Activated CD4-positive, alpha-beta T cell treated with anti-CD3 and anti-CD28 coated beads, Interleukin-2, amount 10 ng/mL, durations not matched to agents 7 days and 5 days (primary cell): ENCODE measurements around the gene DESI1. TPM values are rescaled to one million over a fixed set of nuclear protein-coding genes. Genes with fewer than 3 reads are reported as not detected.
"Not testable (repeated sequence)": the region's sequence is repeated elsewhere in the genome, so short reads cannot be mapped to it uniquely, and the experiment has no call there.

Source experiments
- CTCF ChIA-PET: fragments of 350-600 bp; sonication (Branson Sonifier 250); formaldehyde crosslinking; loops from one replicate; lab custom pipeline; 2021; ENCODE audit warnings: antibody characterized with exemption; lab: Charles Lee
- POLR2A ChIA-PET: fragments of 350-600 bp; sonication (Branson Sonifier 250); formaldehyde crosslinking; loops from one replicate; lab custom pipeline; 2021; ENCODE audit warnings: antibody characterized with exemption; lab: Charles Lee
- DNase-seq: peaks from one replicate; pipeline ENCODE4 v3.0.0-alpha.2; 2020
- H3K27ac Mint-ChIP-seq: one replicate; pipeline ENCODE4 v1.8.0; 2021; ENCODE audit warnings: mild to moderate bottlenecking, moderate library complexity, mixed read lengths
- H3K27me3 Mint-ChIP-seq: one replicate; pipeline ENCODE4 v1.8.0; 2021; ENCODE audit warnings: mixed read lengths
- H3K36me3 Mint-ChIP-seq: one replicate; pipeline ENCODE4 v1.8.0; 2021; ENCODE audit warnings: low read depth, mixed read lengths
- H3K4me1 Mint-ChIP-seq: one replicate; pipeline ENCODE4 v1.8.0; 2021; ENCODE audit warnings: mixed read lengths
- H3K4me3 Mint-ChIP-seq: one replicate; pipeline ENCODE4 v1.8.0; 2021; ENCODE audit warnings: mild to moderate bottlenecking, moderate library complexity, mixed read lengths
- H3K9me3 Mint-ChIP-seq: one replicate; pipeline ENCODE4 v1.8.0; 2021; ENCODE audit warnings: mixed read lengths
- total RNA-seq, 2 experiments: library from RNA; stranded (reverse); gene quantifications; one replicate each; pipeline ENCODE4 v1.2.3, GENCODE V29; 2021

The DESI1 gene
- total RNA-seq, 2 experiments from 2014 or later, result 30.8 to 32.5 TPM

DNA sequence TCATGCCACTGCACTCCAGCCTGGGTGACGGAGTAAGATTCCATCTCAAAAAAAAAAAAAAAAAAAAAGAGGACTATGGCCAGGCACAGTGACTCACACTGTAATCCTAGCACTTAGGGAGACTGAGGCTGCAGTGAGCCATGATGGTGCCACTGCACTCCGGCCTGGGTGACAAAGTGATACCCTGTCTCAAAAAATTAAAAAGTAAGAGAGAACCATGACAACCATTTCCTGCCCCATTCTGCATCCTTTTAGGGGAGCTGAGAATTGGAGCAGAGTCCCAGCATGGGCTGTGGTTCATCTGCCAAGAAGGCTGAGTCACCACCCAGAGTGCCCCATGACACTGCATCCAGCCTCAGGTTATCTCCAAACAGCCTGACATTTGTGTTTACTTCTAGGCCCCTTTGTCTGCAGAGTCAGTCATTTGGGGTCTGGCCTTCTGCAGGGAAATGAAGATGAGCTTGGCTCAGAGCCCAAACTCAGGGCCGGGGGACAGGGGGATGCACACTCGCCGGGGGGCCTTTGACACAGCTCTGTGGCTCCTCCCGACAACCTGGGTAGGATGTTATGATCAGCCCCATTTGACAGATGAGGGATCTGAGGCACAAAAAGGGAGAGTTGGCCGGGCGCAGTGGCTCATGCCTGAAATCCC, 55.3 kb downstream of the DESI1 start:
- Mint-ChIP-seq H3K27me3 (peaks cover 17% of the 10 kb centered on the region), H3K9me3 (no peaks in the 10 kb centered on the region), H3K4me1 (peaks cover 6% of the 10 kb centered on the region), H3K4me3 (no peak overlapping the region), H3K27ac (no peak overlapping the region), H3K36me3 (no peaks in the 10 kb centered on the region)
- POLR2A ChIA-PET, result no interaction called here
- peak; percentile 27 for DNase-seq
- CTCF ChIA-PET, result interaction anchor here (1.0 to 1.2 kb wide), 2 partner anchors 15 to 361 kb away, joined by 3 read pairs; partner anchors contain the start of gene TNFRSF13C

GRCh38 chr22:41564563-41564962, 56.3 kb downstream of the DESI1 start:
- no peaks in the 10 kb centered on the region for H3K36me3 Mint-ChIP-seq
- peaks cover 6% of the 10 kb centered on the region for H3K4me1 Mint-ChIP-seq
- H3K4me3 Mint-ChIP-seq, result no peak overlapping the region
- CTCF ChIA-PET, result interaction anchor here (1.0 to 1.2 kb wide), 2 partner anchors 16 kb away, joined by 3 read pairs; no protein-coding TSS in a partner anchor
- no peak for DNase-seq
- no peaks in the 10 kb centered on the region for H3K9me3 Mint-ChIP-seq
- POLR2A ChIA-PET, result no interaction called here
- H3K27me3 Mint-ChIP-seq, result peaks cover 25% of the 10 kb centered on the region
- H3K27ac Mint-ChIP-seq, result no peak overlapping the region

DNA sequence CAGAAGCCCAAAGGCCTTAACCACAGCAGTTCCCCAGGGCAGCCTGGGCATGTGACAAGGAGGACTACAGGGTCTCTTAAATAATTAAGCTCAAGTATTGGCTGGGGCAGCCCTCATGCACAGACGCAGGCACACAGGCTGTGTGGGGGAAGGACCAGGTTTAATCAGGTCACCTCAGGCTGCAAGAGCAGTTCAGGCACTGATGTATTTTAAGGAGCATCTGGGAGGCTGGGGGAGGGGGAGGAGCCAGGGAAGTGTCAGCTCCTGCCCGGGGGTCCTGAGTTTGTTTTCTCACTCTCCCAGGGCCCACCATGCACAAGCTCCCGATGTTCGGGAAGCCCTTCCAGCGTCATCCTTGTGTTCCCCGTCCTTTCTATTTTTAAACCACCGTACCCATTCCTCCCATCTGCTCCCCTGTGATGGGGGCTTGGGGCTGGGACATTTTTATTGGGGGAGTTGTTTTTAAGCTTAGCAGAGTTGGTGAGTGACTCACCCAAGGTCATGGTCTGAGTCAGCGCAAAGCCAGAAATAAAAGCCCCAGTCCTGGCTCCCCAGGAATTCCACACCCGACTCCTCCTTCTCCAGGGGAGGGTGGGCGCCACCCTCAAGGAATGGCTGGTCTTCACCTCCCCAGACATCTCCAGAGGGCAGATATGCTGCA, 57.7 kb downstream of the DESI1 start:
- Mint-ChIP-seq H3K4me3 (no peak overlapping the region), H3K36me3 (no peaks in the 10 kb centered on the region), H3K9me3 (no peaks in the 10 kb centered on the region), H3K27me3 (peaks cover 26% of the 10 kb centered on the region), H3K27ac (no peak overlapping the region), H3K4me1 (peaks cover 6% of the 10 kb centered on the region)
- DNase-seq, result no peak
- CTCF ChIA-PET, result interaction anchor here (0.6 to 1.6 kb wide), 3 partner anchors 14 to 531 kb away, joined by 3 to 4 read pairs (median 4); partner anchors contain the start of gene PMM1
- POLR2A ChIA-PET, result no interaction called here

DNA sequence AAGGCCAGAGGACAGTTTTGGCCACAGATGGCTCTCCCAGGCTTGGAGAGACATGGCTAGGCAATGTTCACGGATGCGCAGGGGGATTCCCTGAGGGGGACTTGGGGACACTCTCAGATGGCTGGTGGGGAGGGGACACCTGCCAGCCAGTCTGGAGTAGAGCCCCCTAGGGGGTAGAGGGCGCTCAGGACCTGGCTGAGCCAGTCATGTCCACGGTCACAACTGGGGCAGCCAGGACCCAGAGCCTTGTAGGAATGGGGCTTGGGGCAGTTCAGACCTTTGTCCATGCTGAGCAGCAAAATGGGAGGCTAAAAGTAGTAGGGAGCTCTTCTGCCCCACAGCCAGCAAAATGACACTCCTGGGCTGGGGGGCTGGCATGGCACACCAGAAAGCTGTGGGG, 58.4 kb downstream of the DESI1 start:
- ChIA-PET POLR2A (no interaction called here), CTCF (interaction anchor here (0.8 to 1.6 kb wide), 3 partner anchors 14 to 27 kb away, joined by 3 to 4 read pairs (median 4); partner anchors contain the start of gene PMM1)
- Mint-ChIP-seq H3K4me3 (no peak overlapping the region), H3K9me3 (no peaks in the 10 kb centered on the region), H3K27ac (peak overlapping the region; percentile 54), H3K27me3 (peaks cover 26% of the 10 kb centered on the region), H3K4me1 (peaks cover 9% of the 10 kb centered on the region), H3K36me3 (no peaks in the 10 kb centered on the region)
- DNase-seq, result no peak

DNA sequence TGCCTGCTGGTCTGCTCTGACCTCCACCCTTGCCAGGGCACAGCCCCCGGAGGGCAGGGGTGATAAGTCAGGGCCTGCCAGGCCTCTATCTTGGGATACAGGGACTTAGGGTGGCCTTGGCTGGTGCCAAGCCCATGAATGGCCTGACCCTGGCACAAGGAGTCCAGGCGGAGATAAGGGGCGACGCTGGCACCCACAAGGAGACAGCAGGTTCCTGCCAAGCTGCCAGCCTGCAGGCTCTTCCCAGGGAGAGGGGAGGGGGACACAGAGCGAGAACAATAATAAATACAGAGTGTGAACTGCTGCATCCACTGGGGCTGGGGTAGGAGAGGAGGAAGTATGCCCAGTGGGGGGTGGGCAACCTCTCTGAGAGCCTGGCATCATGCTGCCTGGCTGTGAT, 59.1 kb downstream of the DESI1 start:
- H3K9me3 Mint-ChIP-seq, result no peaks in the 10 kb centered on the region
- H3K27ac Mint-ChIP-seq, result no peak overlapping the region
- CTCF ChIA-PET, result interaction anchor here (0.8 to 1.7 kb wide), 2 partner anchors 9 to 20 kb away, joined by 4 to 7 read pairs; no protein-coding TSS in a partner anchor
- no peak for DNase-seq
- POLR2A ChIA-PET, result no interaction called here
- no peak overlapping the region for H3K4me3 Mint-ChIP-seq
- peaks cover 11% of the 10 kb centered on the region for H3K4me1 Mint-ChIP-seq
- H3K36me3 Mint-ChIP-seq, result no peaks in the 10 kb centered on the region
- H3K27me3 Mint-ChIP-seq, result peaks cover 26% of the 10 kb centered on the region

DNA sequence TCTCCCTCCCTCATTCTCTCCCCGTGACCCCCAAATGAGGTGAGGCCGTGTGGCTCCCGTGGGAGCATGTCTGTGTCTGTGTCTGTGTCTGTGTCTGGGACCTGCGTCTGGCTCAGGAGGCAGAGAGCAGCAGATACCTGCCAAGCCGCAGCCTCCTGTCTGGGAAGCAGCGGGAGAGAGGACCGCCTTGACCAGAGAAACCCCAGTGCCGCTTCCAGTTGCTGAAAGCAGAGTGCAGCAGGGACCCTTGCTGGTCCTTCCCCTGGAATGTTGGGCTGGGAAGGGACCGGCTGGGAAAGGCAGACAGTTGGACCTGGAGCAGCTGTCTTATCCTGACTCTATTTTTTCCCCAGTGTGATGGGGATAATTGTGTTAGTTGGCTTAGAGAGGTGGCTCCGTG, 59.5 kb downstream of the DESI1 start:
- Mint-ChIP-seq H3K36me3 (no peaks in the 10 kb centered on the region), H3K4me3 (no peak overlapping the region), H3K4me1 (peaks cover 11% of the 10 kb centered on the region), H3K9me3 (no peaks in the 10 kb centered on the region), H3K27me3 (peaks cover 28% of the 10 kb centered on the region), H3K27ac (no peak overlapping the region)
- DNase-seq, result no peak
- CTCF ChIA-PET, result interaction anchor here (1.7 kb wide), 1 partner anchor 9 kb away, joined by 7 read pairs; no protein-coding TSS in a partner anchor
- POLR2A ChIA-PET, result no interaction called here

GRCh38 chr22:41560095-41560471, 60.8 kb downstream of the DESI1 start:
- H3K4me1 Mint-ChIP-seq, result peaks cover 6% of the 10 kb centered on the region
- H3K27ac Mint-ChIP-seq, result no peak overlapping the region
- no peaks in the 10 kb centered on the region for H3K9me3 Mint-ChIP-seq
- H3K36me3 Mint-ChIP-seq, result no peaks in the 10 kb centered on the region
- DNase-seq, result no peak
- H3K4me3 Mint-ChIP-seq, result no peak overlapping the region
- peaks cover 29% of the 10 kb centered on the region for H3K27me3 Mint-ChIP-seq
- CTCF ChIA-PET, result interaction anchor here (1.1 to 1.7 kb wide), 2 partner anchors 10 to 19 kb away, joined by 3 to 7 read pairs; no protein-coding TSS in a partner anchor
- POLR2A ChIA-PET, result no interaction called here

DNA sequence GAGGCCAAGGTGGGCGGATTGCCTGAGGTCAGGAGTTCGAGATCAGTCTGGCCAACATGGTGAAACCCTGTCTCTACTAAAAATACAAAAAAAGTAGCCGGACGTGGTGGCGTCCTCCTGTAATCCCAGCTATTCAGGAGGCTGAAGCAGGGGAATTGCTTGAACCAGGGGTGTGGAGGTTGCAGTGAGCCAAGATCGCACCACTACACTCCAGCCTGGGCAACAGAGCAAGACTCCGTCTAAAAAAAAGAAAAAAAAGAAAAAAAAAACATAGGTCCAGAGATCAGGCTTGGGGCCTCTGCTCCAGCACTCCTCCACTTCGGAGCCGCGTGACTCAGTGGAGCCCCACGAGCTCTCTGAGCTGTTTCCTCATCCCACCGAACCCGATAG, 62.6 kb downstream of the DESI1 start:
- H3K36me3 Mint-ChIP-seq, H3K4me3 Mint-ChIP-seq, DNase-seq, POLR2A ChIA-PET, H3K9me3 Mint-ChIP-seq, H3K27ac Mint-ChIP-seq, H3K4me1 Mint-ChIP-seq: not testable (repeated sequence)
- H3K27me3 Mint-ChIP-seq, result peaks cover 29% of the 10 kb centered on the region
- CTCF ChIA-PET, result interaction anchor here (0.6 to 1.2 kb wide), 3 partner anchors 63 to 331 kb away, joined by 3 to 5 read pairs (median 3); partner anchors contain the start of genes DESI1 and XRCC6

GRCh38 chr22:41557401-41558240, 63.2 kb downstream of the DESI1 start:
- Mint-ChIP-seq H3K27me3 (peaks cover 25% of the 10 kb centered on the region), H3K36me3 (no peaks in the 10 kb centered on the region)
- DNase-seq, result no peak

GRCh38 chr22:41556561-41556960, 64.3 kb downstream of the DESI1 start:
- ChIA-PET CTCF (interaction anchor here (0.7 to 1.8 kb wide), 4 partner anchors 9 to 39 kb away, joined by 3 to 5 read pairs (median 4); partner anchors contain the start of gene POLR3H), POLR2A (no interaction called here)
- no peak overlapping the region for H3K4me3 Mint-ChIP-seq
- no peaks in the 10 kb centered on the region for H3K36me3 Mint-ChIP-seq
- peaks cover 4% of the 10 kb centered on the region for H3K4me1 Mint-ChIP-seq
- no peaks in the 10 kb centered on the region for H3K9me3 Mint-ChIP-seq
- H3K27ac Mint-ChIP-seq, result no peak overlapping the region
- DNase-seq, result no peak
- peaks cover 20% of the 10 kb centered on the region for H3K27me3 Mint-ChIP-seq

More at GRCh38 chr22:41557401-41558240, 63.2 kb downstream of the DESI1 start:
- Mint-ChIP-seq H3K27ac (no peak overlapping the region), H3K9me3 (no peaks in the 10 kb centered on the region), H3K4me3 (no peak overlapping the region), H3K4me1 (peaks cover 4% of the 10 kb centered on the region)
- POLR2A ChIA-PET, result no interaction called here
- CTCF ChIA-PET, result interaction anchor here (0.5 to 1.8 kb wide), 7 partner anchors 10 to 148 kb away, joined by 3 to 5 read pairs (median 4); partner anchors contain the start of genes DESI1, POLR3H and XRCC6

DNA sequence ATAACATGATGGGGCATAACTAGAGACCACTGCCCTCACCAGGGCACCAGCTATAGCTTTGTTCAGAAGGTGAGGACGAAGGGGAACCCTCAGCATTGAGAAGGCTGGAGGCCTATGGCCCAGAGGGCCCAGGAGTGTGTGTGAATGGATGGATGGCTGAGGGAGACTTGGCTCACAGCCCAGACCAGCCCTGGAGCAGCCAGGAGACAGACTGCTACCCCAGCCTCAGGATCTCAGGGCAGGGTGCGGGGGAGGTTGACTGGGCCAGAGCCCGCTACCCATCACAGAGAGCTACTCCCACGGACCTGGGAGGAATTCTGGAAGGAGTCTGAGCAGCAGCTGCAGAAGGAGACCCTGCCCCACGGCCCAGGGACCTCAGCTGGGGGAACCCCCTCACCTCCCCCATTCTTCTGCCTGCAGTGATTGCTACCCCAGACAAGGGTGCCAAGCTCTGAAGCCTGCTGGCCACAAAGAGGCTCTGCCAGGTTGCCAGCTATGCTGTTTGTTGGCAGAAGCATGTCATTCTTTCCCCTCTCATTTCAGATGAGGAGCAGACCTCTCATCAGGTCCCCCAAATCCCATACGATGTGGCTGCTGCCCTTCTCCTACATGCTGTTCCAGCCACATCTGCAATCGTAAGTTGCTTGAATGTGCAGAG, 65.4 kb downstream of the DESI1 start:
- POLR2A ChIA-PET, result no interaction called here
- DNase-seq, result no peak
- no peaks in the 10 kb centered on the region for H3K36me3 Mint-ChIP-seq
- no peak overlapping the region for H3K27ac Mint-ChIP-seq
- H3K9me3 Mint-ChIP-seq, result no peaks in the 10 kb centered on the region
- H3K4me3 Mint-ChIP-seq, result no peak overlapping the region
- peaks cover 12% of the 10 kb centered on the region for H3K27me3 Mint-ChIP-seq
- H3K4me1 Mint-ChIP-seq, result peaks cover 4% of the 10 kb centered on the region
- CTCF ChIA-PET, result interaction anchor here (1.2 to 1.8 kb wide), 2 partner anchors 12 to 15 kb away, joined by 3 to 5 read pairs; partner anchors contain the start of gene POLR3H
